Skeletal muscle cell (primary cell): ENCODE measurements around the gene LYPLA2.
"Not testable (repeated sequence)": the region's sequence is repeated elsewhere in the genome, so short reads cannot be mapped to it uniquely, and the experiment has no call there.

Experiments
- DNase-seq: peaks from one replicate; pipeline ENCODE4 v3.0.0-alpha.2; 2010; ENCODE audit warnings: low read depth
- H3K4me3 ChIP-seq: 2 replicates; pipeline ENCODE4 v1.5.1; 2011; ENCODE audit warnings: low read depth, mild to moderate bottlenecking, control low read depth, low read length, moderate library complexity

LYPLA2 gene

DNA sequence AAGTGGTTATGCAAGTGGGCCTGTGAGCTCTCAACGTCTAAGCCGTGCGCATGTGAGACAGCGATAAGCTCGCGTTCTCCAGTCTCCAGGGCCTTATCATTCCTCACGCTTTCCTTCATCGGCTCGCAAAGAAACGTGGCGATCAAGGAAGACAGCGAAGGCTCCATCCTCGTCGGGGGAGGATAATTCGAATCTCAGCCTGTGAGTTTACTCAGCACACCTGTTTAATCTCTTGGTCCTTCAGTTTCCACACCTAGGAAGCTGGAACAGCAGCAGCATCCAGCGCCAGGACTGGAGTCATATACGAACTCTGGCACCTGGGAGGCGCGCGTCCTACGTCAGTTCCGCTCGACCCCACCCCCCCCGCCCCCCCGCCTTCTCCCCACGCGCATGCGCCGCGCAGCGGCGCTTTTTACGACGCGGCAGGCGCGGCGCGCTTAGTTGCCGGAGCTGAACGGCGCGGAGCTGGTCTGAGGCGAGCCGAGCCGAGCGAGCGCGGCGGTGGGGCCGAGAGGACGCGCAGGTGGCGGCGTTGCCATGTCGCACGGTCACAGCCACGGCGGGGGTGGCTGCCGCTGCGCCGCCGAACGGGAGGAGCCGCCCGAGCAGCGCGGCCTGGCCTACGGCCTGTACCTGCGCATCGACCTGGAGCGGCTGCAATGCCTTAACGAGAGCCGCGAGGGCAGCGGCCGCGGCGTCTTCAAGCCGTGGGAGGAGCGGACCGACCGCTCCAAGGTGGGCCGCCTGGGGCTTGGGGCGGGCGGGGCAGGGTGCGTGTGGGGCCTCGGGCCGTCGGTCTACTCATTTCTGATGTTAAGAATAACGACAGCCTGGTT is 12.7 kb upstream of the LYPLA2 start, which contains the start of gene PITHD1:
PITHD1 (plus strand) TSS at position 440 of the 836 bp plus-strand sequence; CDS start at position 538, 98 bp downstream.
- H3K4me3 ChIP-seq: peak within 1 kb of the TSS; percentile 73
- no peak for DNase-seq

GRCh38 chr1:23779826-23780371 is 11.0 kb upstream of the LYPLA2 start:
- peak overlapping the region; percentile 73 for H3K4me3 ChIP-seq
- DNase-seq: no peak

DNA sequence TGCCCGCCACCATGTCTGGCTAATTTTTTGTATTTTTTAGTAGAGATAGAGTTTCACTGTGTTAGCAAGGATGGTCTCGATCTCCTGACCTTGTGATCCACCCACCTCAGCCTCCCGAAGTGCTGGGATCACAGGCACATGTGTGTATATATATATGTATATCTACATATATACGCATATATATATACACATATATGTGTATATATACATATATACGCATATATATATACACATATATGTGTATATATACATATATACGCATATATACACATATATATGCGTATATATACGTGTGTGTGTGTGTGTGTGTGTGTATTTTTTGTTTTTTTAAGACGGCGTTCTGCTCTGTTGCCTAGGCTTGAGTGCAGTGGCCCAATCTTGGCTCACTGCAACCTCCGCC is 7.8 kb upstream of the LYPLA2 start:
- H3K4me3 ChIP-seq, DNase-seq: not testable (repeated sequence)

DNA sequence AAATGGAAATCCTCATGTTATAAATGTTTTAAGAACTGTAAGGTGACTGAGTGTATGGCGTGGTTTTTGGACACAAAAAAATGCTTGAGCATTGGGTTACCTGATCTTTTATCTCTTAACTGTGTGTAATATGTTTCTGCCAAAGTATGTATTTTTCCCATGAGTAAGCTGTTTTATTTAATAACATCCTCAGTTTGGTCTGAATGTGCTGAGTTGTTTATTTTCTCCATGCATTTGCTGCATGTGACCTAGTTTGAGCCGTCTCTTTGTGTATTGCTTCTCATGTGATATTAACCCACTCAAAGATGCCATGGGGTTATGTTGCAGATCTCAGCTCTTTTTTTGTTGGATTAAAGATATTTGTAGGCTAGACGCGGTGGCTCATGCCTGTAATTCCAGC is 6.1 kb upstream of the LYPLA2 start:
- no peak overlapping the region for H3K4me3 ChIP-seq
- no peak for DNase-seq

- DNase-seq: no peak
- no peak overlapping the region for H3K4me3 ChIP-seq
These were observed 3.2 kb upstream of the LYPLA2 start for GRCh38 chr1:23787701-23788100.

GRCh38 chr1:23788695-23789094 is 2.2 kb upstream of the LYPLA2 start:
- H3K4me3 ChIP-seq: no peak overlapping the region
- DNase-seq: no peak

- no peak for DNase-seq
- peak overlapping the region; percentile 95 for H3K4me3 ChIP-seq
These were observed 637 bp downstream of the LYPLA2 start for GRCh38 chr1:23791516-23792047.

DNA sequence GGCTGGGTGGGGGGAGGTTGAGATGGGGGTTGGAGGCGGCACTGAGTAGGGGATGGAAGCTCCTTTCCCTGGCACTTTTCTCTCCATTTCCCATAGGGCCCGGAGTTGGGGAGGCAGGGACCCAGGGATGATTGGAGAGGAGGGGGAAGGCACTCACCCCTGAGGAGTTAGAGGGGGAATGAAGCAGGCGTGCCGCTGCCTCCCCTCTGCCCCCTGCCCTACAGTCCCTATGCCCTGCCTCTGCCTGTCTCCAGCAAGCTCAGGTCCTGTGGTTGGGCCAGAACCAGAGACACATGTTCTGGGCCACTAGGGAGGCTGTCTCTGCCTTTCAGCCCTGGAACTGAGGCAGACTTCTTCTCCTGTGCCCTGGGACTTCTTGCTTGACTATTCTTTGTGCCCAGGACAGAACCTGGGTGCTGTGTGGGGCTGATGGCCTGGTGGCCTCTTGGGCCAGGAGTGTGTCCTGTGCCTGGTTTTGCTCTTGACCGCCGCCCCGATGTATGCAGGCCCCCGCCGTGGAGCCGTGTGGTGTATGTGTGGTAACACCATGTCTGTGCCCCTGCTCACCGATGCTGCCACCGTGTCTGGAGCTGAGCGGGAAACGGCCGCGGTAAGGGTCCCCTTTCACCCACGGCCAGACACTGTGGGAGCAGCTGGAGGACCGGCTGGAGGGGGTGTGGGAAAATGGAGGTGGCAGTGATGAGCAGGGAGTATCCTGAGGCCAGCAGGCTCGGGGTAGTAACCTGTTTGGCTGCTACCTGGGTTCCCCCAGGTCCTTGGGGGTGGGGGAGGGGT is 1.4 kb downstream of the LYPLA2 start:
- H3K4me3 ChIP-seq: peak overlapping the region; percentile 95

GRCh38 chr1:23793018-23793781 is 2.3 kb downstream of the LYPLA2 start:
- DNase-seq: no peak
- no peak overlapping the region for H3K4me3 ChIP-seq

More for the DNA sequence above, 1.4 kb downstream of the LYPLA2 start:
- no peak for DNase-seq

GRCh38 chr1:23793861-23794731 is 3.2 kb downstream of the LYPLA2 start:
- no peak for DNase-seq

DNA sequence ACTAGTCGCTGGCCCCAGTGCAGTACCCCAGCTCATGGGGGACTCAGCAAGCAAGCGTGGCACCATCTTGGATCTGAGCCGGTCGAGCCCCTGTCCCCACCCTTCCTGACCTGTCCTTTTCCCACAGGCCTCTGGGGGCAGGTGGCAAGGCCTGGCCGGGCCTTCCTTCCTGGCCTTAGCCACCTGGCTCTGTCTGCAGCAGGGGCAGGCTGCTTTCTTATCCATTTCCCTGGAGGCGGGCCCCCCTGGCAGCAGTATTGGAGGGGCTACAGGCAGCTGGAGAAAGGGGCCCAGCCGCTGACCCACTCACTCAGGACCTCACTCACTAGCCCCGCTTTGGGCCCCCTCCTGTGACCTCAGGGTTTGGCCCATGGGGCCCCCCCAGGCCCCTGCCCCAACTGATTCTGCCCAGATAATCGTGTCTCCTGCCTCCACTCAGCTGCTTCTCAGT is 3.8 kb downstream of the LYPLA2 start:
- not testable (repeated sequence) for DNase-seq, H3K4me3 ChIP-seq

More at GRCh38 chr1:23793861-23794731, 3.2 kb downstream of the LYPLA2 start:
- H3K4me3 ChIP-seq: no peak overlapping the region

DNA sequence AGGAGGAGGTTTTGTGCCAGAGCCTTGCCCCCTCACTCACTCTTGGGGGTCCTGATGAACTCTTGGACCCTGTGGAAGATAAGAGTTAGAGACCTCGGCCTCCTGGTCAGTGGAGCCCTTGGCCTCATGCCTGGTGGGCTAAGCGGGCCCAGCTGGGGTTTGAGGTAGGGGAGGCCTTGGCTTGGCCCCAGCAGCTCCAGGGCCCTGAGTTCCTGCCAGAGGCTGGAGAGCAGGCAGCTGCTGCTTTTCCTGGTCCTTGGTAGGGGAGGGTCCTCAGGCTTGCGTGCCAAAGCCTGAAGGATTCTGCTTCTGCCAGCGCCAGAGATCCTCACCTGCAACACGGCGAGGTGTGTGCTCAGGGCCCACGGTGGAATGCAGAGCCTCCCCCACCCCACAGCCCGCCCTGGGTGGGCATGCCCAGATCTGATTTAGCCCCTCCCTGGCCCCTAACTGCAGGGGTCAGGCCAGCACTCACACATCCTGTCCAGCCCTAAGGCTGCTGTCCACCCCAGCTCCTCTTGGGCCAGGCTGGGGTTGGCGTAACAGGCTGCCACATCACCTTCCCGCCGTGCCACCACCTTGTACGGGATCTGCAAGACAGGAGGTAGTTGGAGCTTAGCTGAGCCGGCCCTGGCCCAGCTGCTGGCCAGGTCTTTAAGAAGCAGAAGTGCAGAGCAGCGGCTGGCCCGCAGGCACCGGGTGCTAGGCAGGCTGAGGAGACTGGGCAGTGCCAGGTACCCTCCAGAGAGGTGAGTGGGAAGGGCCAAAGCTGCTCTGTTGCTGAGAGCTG is 4.9 kb downstream of the LYPLA2 start:
- no peak overlapping the region for H3K4me3 ChIP-seq
- DNase-seq: no peak

GRCh38 chr1:23796466-23797271 is 5.7 kb downstream of the LYPLA2 start:
- no peak for DNase-seq
- H3K4me3 ChIP-seq: no peak overlapping the region

- DNase-seq: no peak
- H3K4me3 ChIP-seq: no peak overlapping the region
These were observed 6.8 kb downstream of the LYPLA2 start for GRCh38 chr1:23797478-23798448.

GRCh38 chr1:23798662-23799142 is 7.8 kb downstream of the LYPLA2 start:
- DNase-seq: no peak
- no peak overlapping the region for H3K4me3 ChIP-seq

DNA sequence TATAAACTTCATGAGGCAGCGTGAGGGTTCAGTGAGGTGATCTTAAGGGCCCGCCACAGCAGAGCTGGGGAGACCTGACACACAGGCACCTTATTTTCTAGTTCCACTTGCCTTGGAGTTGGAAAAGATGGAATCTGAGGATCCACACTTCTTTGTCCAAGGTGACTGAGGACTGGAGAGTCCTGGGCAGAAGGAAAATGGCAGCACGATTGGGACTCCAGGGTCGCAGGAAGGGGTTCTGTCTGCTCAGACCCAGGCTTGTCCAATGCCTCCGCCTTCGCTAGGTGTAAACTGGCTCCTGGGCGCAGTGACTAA is 8.3 kb downstream of the LYPLA2 start:
- no peak for DNase-seq
- H3K4me3 ChIP-seq: peak overlapping the region; percentile 86
